ENCODE results near the gene SPOCK1.

Gene SPOCK1

DNA sequence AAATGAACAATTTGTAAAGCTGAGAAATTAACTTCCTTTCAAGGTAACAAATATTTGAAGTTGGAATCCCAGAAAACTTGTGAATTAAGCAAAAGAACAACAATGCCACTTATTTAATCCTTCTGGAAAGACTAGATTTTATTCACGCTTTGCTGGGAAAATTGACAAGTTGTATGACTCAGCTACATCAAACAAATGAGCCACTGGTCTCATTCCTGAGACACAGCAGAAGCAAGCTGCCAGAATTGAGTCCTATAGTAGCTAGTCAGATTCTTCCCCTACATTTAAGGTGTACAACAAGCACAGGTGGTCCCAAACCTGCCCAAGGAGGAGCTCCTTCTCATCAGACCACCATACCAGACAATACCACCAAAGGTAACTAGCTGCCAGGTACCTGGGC is 280.7 kb downstream of the SPOCK1 start:
- TF ChIP-seq GATA3 (IDR thresholded peaks at IDR 0.05; ENCODE audit: low read depth, low read length) (no peak), GATA2 (IDR thresholded peaks at IDR 0.05; ENCODE audit: low read depth, low read length) (no peak)

DNA sequence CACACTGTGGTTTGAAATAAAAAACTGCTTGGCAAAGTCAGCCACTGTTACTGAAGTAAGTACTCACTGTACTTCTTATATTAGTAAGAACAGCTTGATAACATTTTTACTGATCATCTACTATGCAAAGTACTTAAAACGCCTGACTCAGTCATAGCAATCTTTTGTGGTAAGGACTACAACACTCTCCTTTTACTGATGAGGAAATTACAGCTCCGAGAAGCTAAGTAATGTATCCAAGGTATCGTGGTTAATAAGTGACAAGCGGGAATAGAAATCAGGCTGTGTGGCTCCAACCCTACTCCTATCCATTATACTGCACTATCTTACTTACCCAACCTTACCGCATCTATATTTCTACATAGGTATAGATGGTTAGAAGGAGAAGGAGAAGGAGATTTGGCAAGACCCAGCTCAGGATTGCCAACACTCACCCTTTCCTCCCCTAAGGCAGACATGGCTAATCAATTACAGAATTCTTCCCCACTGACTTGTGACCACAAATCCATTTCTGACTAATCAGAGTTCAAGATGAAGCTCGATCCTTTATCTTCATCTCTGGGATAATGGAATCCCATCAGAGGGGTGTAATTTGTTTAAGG is 281.4 kb downstream of the SPOCK1 start:
- TF ChIP-seq GATA3 (IDR thresholded peaks at IDR 0.05; ENCODE audit: low read depth, low read length) (no peak), GATA2 (IDR thresholded peaks at IDR 0.05; ENCODE audit: low read depth, low read length) (no peak)

DNA sequence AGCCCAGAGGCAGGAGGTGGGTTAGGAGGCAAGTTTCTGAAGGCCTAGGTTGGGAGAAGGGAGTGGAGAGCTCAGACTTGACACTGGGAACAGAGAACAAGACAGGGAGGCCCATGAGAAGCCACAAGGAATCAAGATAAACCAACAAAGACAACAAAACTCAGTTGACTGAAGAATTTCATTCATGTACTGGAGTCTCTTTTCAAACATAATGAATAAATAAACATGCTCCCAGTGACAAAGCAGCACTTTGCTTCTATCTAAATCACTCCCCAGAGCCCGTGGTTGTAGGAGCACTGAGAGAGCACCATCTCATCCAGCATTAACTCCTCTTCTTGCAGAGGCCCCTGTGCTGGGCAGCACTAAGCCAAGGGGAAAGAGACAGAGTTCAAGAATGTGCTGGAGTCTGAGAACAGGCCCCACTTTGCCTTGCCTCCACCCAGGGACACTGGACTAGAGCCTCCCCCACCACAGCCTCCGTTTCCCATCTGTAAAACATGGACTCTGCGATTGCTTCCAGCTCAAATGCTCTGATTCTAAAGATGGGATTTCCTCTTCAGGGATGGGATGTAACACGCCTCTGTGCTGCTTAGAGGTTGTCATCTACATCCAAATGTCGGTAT is 282.0 kb downstream of the SPOCK1 start:
- TF ChIP-seq GATA3 (IDR thresholded peaks at IDR 0.05; ENCODE audit: low read depth, low read length): no peak
- TF ChIP-seq GATA2 (IDR thresholded peaks at IDR 0.05; ENCODE audit: low read depth, low read length): no peak

DNA sequence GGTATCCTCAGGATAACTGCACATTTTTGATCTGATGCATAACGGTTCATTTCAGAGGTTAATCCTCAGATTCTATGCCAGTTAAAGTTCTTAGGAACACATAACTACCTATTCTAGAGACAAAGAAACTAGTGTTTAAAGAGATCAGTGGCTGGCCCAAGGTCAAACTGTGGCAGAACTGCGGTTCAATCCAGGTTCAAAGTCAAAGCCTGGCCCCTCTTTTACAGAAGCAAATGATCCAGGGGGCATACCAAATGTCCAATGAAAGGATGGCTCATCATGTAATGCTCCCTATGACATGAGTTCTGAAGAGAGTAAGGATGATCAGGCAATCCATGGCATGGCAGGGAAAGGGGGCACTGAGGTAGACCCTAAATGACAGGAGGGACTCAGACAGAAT is 283.3 kb downstream of the SPOCK1 start:
- TF ChIP-seq GATA2 (IDR thresholded peaks at IDR 0.05; ENCODE audit: low read depth, low read length) (no peak), GATA3 (IDR thresholded peaks at IDR 0.05; ENCODE audit: low read depth, low read length) (no peak)

DNA sequence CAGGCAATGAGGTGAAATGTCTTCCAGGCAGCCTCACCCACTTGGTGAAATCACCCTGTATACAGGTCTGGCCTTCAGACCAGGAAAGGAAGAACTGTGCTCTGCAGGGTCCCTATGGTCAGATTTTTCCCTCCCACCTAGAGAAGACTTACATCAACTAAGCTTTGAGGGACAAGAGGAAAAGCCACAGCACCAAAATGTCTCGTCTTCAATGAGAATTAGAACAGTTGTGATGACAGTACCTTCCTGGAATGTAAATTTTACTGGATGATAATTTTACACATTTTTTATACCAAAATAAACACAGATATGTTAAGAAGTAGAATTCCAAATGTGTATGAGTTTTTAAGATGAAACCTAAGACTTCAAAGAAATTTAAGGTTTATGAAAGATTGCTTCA is 283.9 kb downstream of the SPOCK1 start:
- TF ChIP-seq GATA3 (IDR thresholded peaks at IDR 0.05; ENCODE audit: low read depth, low read length): no peak

DNA sequence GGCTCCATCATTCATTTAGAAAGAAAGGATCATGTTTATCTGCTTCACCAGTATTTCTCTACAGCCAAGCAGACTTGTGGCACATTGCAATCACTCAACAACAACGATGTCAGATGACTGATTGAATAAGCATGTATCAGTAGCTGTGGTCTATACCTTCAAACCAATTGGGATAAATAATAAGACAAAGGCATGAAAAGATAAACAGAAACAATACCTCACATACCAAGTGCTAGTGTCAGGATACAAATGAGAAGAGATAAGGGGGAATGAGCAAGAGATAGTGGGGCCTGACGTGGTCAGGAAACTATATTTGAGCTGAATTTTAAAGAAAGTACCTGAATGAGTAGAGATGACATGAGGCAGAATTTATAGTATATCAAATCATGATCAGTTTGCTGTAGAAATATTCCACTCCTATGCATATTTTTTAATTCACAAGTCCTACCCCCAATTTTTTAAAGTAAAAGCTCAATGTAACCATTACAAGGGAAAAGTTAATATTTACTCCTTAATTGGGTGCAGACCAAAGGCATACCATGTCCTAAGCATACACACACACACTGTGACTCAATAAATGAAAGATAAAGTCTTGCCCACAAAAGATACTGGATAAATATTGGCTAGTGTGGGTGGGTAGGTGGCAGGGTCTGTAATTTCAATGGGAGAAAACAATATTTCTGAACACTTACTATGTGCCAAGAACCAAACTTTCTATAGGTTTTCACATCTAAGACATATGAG is 284.5 kb downstream of the SPOCK1 start:
- TF ChIP-seq GATA2 (IDR thresholded peaks at IDR 0.05; ENCODE audit: low read depth, low read length) (no peak), GATA3 (IDR thresholded peaks at IDR 0.05; ENCODE audit: low read depth, low read length) (no peak)

DNA sequence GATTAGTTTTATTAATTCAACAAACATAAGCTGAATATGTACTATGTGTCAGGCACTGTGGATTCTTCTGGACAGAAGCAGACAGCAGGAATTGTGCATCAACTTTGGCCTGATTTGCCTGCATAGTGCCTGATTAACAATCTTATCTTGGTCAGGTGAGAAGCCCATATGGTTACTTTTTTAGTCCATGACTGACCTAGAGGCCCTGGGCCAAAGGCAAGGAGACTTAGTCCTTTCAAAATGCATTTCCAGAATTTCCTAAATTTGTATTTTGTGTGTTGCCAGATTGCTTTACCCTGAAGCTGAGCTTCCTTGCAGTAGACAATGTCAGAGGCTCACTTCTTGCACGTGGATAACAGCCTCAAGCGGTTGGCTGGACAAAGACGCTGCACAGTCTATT is 286.7 kb downstream of the SPOCK1 start:
- no peak for TF ChIP-seq GATA2 (IDR thresholded peaks at IDR 0.05; ENCODE audit: low read depth, low read length)
- no peak for TF ChIP-seq GATA3 (IDR thresholded peaks at IDR 0.05; ENCODE audit: low read depth, low read length)

DNA sequence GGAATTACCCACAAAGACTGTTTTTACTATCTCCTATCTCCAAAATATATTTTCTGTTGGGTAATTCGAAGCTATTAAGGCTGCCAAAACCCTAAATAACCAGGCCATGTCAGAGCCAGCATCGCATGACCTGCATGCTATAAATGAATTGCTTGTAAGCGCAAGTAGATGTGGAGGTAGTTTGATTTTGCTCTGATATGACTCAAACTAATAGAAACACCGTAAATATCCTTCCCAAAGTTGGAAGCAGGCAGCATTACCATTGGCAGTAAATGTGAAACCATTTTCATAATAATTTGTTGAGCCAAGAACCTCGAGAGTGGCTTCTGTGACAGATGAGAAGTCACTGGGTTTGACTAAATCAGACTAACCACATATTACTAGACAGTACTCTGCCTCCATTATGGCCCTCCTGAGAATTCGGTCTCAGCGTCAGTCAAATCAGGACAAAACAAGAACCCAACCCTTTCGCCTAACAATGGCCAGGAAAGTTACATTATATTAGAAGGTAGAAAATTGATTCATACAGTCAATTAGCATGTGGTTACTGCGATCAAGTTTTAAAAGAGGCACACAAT is 289.8 kb downstream of the SPOCK1 start:
- TF ChIP-seq GATA2 (IDR thresholded peaks at IDR 0.05; ENCODE audit: low read depth, low read length) (no peak), GATA3 (IDR thresholded peaks at IDR 0.05; ENCODE audit: low read depth, low read length) (no peak)

DNA sequence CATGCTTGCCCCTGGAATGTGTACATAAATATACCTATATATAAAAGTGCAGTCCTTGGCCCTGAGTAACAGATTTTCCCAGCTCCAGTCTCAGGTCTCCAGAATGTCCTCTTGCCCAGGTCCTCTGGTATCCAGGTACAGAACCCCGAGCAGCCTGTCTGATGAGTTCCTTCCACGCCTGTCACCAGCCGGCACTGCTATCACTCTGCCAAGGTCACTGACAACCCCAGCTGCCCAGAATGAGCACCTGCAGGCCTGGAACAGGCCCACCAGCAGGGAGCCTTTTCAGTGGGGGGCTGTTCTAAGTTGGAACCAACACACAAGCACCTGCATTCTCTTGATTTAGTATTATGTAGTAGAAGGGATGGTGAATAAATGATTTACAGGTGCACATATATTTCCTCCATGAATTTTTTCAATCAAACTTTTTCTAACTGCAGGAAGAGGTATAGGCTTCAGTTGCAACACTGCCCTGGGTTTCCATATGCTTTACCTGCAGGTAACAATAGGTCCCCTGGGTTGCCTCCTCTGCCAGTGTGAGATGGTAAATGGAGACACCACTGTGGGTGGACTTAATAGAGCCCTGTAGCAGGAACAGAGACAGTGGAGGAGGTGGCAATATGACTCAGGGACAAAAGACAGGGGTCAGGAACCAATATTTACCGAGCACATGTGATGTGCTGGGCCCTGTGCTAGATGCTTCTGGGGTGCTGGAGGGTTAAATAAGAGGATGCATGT is 291.9 kb downstream of the SPOCK1 start:
- TF ChIP-seq GATA3 (IDR thresholded peaks at IDR 0.05; ENCODE audit: low read depth, low read length): no peak
- no peak for TF ChIP-seq GATA2 (IDR thresholded peaks at IDR 0.05; ENCODE audit: low read depth, low read length)

DNA sequence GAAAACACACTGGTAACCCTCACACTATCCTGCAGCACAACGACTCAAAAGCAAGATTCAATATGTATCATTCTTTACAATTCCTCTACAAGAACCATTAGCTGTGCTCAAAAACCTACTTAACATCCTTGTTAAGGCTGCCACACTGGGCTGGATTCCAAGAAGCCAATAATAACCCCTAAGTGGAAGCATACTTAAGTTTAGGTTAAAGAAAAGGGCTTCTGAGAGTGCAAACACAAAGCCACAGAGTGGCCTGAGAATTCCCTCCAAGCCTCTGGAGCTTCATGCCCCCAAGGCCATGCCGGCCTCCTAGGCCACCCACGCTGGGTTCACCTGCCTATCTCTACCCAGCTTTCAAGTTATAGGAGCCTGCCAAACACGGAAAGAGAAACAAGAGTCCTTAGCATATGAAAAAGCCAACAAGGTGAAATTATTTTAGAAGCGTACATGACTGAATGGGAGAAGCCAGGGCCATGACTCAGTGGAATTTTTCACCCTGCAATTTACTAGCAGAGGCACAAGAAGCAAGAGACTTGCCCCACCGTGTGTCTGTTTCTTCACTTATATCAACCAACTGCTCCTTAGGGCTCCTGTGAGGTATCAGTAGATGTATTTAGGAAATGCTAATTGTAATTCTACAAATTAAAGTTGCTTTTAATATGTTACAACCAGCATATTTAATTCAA is 293.0 kb downstream of the SPOCK1 start:
- TF ChIP-seq GATA2 (IDR thresholded peaks at IDR 0.05; ENCODE audit: low read depth, low read length) (no peak), GATA3 (IDR thresholded peaks at IDR 0.05; ENCODE audit: low read depth, low read length) (no peak)

DNA sequence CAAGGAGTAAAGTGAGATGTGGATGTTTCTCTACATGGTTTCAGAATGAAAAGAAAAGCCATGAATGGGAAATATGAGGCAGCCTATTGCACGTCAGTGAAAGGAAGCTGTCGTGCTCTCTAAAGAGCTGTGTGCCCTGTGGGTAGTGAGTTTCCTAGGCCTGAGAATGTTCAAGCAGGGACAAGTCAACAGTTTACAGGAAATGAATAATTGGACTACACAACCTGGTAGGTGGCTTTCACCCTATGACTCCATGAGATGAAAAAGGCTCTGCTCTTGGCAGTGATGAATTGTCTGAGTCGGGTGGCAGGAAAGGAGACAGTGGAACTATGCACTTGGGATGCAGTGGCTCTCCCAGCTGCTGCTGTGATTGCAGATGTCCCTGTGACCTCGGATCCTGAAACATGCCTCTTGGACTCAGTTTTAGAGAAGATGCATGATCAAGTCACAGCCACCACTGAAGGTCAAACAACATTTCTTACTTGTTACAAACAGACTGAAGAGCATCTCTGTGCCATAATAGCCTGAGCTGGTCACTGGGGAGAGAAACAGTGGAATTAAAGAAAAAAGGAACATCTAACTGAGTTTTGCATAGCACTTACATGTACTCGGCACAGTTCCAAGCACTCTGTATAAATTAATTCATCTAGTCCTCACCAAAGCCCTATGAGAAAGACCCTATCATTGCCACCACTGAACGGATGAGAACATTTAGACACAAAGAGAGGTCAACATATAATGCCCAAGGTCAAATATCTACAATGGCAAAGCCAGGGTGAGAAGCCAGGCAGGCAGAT is 293.7 kb downstream of the SPOCK1 start:
- TF ChIP-seq GATA3 (IDR thresholded peaks at IDR 0.05; ENCODE audit: low read depth, low read length) (no peak), GATA2 (IDR thresholded peaks at IDR 0.05; ENCODE audit: low read depth, low read length) (no peak)

DNA sequence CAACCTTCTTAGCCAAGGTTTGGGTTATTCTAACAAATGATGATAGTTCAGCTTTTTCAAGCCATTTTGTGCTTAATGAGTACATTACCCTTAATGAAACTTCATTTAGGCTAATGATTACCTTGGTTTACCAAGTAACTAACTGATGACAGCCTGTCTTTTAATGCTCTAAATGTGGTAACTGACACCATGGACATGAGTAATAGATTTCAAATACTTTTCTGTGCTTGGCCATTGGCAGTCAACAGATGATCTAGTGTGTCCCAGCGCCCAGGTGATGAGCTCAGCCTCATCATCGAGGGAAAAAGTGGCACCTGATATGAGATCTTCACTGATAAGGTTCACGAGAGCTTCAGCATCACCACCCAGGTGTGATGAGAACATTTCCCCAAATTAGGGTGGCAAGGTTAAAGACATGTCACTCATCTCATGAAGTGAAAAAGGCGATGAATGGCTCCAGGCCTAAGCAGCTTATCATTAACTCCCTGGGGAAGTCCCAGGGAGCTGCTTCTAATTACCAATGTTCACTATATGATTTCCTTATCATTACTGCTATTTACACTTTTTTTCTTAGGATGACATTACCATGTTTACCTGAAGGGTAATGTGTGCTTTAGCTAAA is 296.0 kb downstream of the SPOCK1 start:
- no peak for TF ChIP-seq GATA3 (IDR thresholded peaks at IDR 0.05; ENCODE audit: low read depth, low read length)

DNA sequence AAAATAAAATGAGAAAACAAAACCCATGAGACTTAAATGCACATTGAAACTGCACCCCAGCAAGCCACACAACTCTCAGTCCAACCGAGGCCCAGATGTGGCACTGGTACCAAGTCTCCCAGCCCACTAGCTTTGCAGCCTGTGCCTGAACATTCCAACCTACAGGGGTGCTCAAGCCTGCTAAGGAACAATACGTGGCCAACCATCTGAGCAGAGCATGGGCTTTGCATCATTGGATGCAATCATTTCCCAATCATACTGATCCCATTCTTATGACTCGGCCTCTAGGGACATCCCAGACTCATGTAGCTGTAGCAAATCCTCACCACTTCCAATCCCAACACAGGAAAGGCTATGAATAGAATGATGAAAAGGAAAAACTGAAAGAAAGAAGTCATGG is 297.2 kb downstream of the SPOCK1 start:
- TF ChIP-seq GATA2 (IDR thresholded peaks at IDR 0.05; ENCODE audit: low read depth, low read length) (no peak), GATA3 (IDR thresholded peaks at IDR 0.05; ENCODE audit: low read depth, low read length) (no peak)

Measured in SH-SY5Y (cell line).